Measurements from ENCODE around the gene OAT. TPM values are rescaled to one million over a fixed set of nuclear protein-coding genes. Genes with fewer than 3 reads are reported as not detected.

OAT gene
- total RNA-seq, 2 donors from 2014 or later, result 37.2 to 51.1 TPM

- ATAC-seq, result no peak
- intact Hi-C loops (cut with DNase I), result loop anchor here in 1 of 2 donors (10.0 kb wide), 1 partner anchor 328 kb away; the partner anchor contains the start of gene FAM53B
- DNase-seq, result no peak
Measured at GRCh38 chr10:124416733-124417132, 2.0 kb downstream of the OAT start.

GRCh38 chr10:124415210-124415609, 3.5 kb downstream of the OAT start:
- intact Hi-C loops (cut with DNase I), result loop anchor here in 1 of 2 donors (10.0 kb wide), 1 partner anchor 330 kb away; the partner anchor contains the start of gene FAM53B
- DNase-seq, result no peak
- no peak for ATAC-seq

- DNase-seq (no peak), ATAC-seq (no peak)
- intact Hi-C loops (cut with DNase I), result loop anchor here in 1 of 2 donors (10.0 kb wide), 1 partner anchor 331 kb away; the partner anchor contains the start of gene FAM53B
Measured at GRCh38 chr10:124414076-124414475, 4.6 kb downstream of the OAT start.

- intact Hi-C loops (cut with DNase I), result loop anchor here in 1 of 2 donors (10.0 kb wide), 1 partner anchor 335 kb away; the partner anchor contains the start of gene FAM53B
- DNase-seq, result no peak
- ATAC-seq, result no peak
Measured at GRCh38 chr10:124409696-124410095, 9.0 kb downstream of the OAT start.

GRCh38 chr10:124408357-124408756, 10.4 kb downstream of the OAT start:
- no peak for ATAC-seq
- DNase-seq, result no peak
- intact Hi-C loops (cut with DNase I), result no loop called here

GRCh38 chr10:124407456-124407855, 11.3 kb downstream of the OAT start:
- intact Hi-C loops (cut with DNase I), result no loop called here
- ATAC-seq (no peak), DNase-seq (no peak)

- intact Hi-C loops (cut with DNase I), result no loop called here
- DNase-seq (peak; percentile 34), ATAC-seq (peak; percentile 89 to 94)
Measured at GRCh38 chr10:124403548-124403947, 15.2 kb downstream of the OAT start.

- intact Hi-C loops (cut with DNase I), result no loop called here
- DNase-seq (no peak), ATAC-seq (no peak)
Measured at GRCh38 chr10:124402273-124402672, 16.4 kb downstream of the OAT start.

GRCh38 chr10:124401633-124402032, 17.1 kb downstream of the OAT start:
- ATAC-seq, result no peak
- intact Hi-C loops (cut with DNase I), result no loop called here
- DNase-seq, result no peak

- DNase-seq, result no peak
- no peak for ATAC-seq
- intact Hi-C loops (cut with DNase I), result loop anchor here in 1 of 2 donors (10.0 kb wide), 1 partner anchor 810 kb away; no protein-coding TSS in a partner anchor
Measured at GRCh38 chr10:124394583-124394982, 24.1 kb downstream of the OAT start.

- DNase-seq (no peak), ATAC-seq (no peak)
- intact Hi-C loops (cut with DNase I), result loop anchor here in 1 of 2 donors (10.0 kb wide), 1 partner anchor 808 kb away; no protein-coding TSS in a partner anchor
Measured at GRCh38 chr10:124392626-124393342, 25.9 kb downstream of the OAT start.

GRCh38 chr10:124390471-124391187, 28.1 kb downstream of the OAT start:
- intact Hi-C loops (cut with DNase I), result loop anchor here in 1 of 2 donors (10.0 kb wide), 1 partner anchor 806 kb away; no protein-coding TSS in a partner anchor
- ATAC-seq, result no peak
- no peak for DNase-seq

GRCh38 chr10:124389613-124390361, 28.9 kb downstream of the OAT start:
- intact Hi-C loops (cut with DNase I), result loop anchor here (1.0 to 10.0 kb wide), 3 partner anchors 395 to 805 kb away; no protein-coding TSS in a partner anchor
- DNase-seq, result no peak
- ATAC-seq, result no peak

- intact Hi-C loops (cut with DNase I), result loop anchor here (1.0 to 2.0 kb wide), 2 partner anchors 394 to 395 kb away; no protein-coding TSS in a partner anchor
- ATAC-seq (peak; percentile 99), DNase-seq (peak; percentile 91)
Measured at GRCh38 chr10:124388823-124389612, 29.7 kb downstream of the OAT start.

GRCh38 chr10:124388476-124388822, 30.3 kb downstream of the OAT start:
- intact Hi-C loops (cut with DNase I), result loop anchor here in 1 of 2 donors (2.0 kb wide), 1 partner anchor 394 kb away; no protein-coding TSS in a partner anchor
- peak in 1 of 2 donors; percentile 14 for ATAC-seq
- no peak for DNase-seq

- DNase-seq, result no peak
Measured at GRCh38 chr10:124387078-124387874, 31.4 kb downstream of the OAT start.

GRCh38 chr10:124386186-124387077, 32.3 kb downstream of the OAT start:
- intact Hi-C loops (cut with DNase I), result no loop called here
- no peak for ATAC-seq
- no peak for DNase-seq

More at GRCh38 chr10:124387078-124387874, 31.4 kb downstream of the OAT start:
- intact Hi-C loops (cut with DNase I), result no loop called here
- ATAC-seq, result no peak

All from left cardiac atrium (tissue), 4 donors.